Measurements from ENCODE around the gene NIPA2. TPM values are rescaled to one million over a fixed set of nuclear protein-coding genes. Genes with fewer than 3 reads are reported as not detected.

NIPA2 gene
- total RNA-seq, 1 donor from 2014 or later: 13.5 TPM

- no peak overlapping the region for H3K27ac ChIP-seq
- TF ChIP-seq, protein P1, sequence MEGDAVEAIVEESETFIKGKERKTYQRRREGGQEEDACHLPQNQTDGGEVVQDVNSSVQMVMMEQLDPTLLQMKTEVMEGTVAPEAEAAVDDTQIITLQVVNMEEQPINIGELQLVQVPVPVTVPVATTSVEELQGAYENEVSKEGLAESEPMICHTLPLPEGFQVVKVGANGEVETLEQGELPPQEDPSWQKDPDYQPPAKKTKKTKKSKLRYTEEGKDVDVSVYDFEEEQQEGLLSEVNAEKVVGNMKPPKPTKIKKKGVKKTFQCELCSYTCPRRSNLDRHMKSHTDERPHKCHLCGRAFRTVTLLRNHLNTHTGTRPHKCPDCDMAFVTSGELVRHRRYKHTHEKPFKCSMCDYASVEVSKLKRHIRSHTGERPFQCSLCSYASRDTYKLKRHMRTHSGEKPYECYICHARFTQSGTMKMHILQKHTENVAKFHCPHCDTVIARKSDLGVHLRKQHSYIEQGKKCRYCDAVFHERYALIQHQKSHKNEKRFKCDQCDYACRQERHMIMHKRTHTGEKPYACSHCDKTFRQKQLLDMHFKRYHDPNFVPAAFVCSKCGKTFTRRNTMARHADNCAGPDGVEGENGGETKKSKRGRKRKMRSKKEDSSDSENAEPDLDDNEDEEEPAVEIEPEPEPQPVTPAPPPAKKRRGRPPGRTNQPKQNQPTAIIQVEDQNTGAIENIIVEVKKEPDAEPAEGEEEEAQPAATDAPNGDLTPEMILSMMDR (IDR thresholded peaks at IDR 0.05): no peak
- intact Hi-C loops (cut with DNase I): no loop called here
- H3K4me1 ChIP-seq: no peaks in the 10 kb centered on the region
- no peaks in the 10 kb centered on the region for H3K27me3 ChIP-seq
- no peaks in the 10 kb centered on the region for H3K9me3 ChIP-seq
- no peak for DNase-seq (ENCODE audit: low spot score in 2 of 2)
- H3K36me3 ChIP-seq: peaks cover 73 to 90% of the 10 kb centered on the region in 2 donors
- H3K4me3 ChIP-seq: no peak overlapping the region
Measured at GRCh38 chr15:22868495-22868894, 30.0 kb downstream of the NIPA2 start.

DNA sequence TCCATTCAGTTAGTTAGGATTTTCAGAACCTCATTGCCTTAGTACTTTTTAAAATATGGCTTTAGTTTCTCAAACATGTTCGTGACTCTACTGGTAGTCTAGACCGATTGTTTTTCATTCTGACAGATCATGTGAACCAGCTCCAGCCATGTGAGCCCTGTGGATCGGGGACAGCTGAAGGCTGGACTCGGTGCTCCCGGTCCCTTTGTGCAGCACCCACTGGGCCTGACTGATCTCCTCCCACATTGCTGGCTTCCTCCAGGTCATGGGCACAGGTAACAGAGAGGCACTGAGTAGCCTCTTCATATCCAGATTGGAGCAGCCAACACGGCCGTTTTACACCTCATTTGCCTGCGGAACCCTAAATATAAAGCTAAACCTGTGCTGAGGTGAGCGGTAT lies 30.5 kb downstream of the NIPA2 start:
- H3K9me3 ChIP-seq: no peaks in the 10 kb centered on the region
- H3K27ac ChIP-seq: no peak overlapping the region
- intact Hi-C loops (cut with DNase I): no loop called here
- DNase-seq (ENCODE audit: low spot score in 2 of 2): no peak
- peaks cover 77 to 92% of the 10 kb centered on the region in 2 donors for H3K36me3 ChIP-seq
- TF ChIP-seq, protein P1 (IDR thresholded peaks at IDR 0.05): no peak
- no peaks in the 10 kb centered on the region for H3K27me3 ChIP-seq
- H3K4me3 ChIP-seq: no peak overlapping the region
- H3K4me1 ChIP-seq: no peaks in the 10 kb centered on the region

DNA sequence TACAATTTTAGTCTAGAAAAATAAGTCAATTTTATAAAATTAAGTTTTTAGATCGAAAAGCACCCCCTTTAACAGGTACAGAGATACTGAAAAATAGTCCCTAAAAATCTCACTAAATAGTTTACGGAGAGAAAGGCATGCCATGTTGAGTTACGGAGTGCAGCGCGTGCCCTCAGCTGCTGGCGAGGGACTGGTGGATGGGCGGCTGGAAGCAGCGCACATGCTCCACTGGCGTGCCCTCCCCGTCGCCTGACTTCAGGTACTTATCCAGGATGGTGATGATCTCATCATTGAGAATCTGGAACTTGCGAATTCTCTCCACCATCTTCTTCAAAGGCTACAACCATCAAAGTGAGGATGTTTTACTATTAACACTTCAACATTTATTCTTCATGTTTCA lies 31.4 kb downstream of the NIPA2 start:
- no peak overlapping the region for H3K4me3 ChIP-seq
- TF ChIP-seq, protein P1 (IDR thresholded peaks at IDR 0.05): no peak
- H3K9me3 ChIP-seq: no peaks in the 10 kb centered on the region
- DNase-seq (ENCODE audit: low spot score in 2 of 2): no peak
- H3K36me3 ChIP-seq: peaks cover 81 to 92% of the 10 kb centered on the region in 2 donors
- no peaks in the 10 kb centered on the region for H3K4me1 ChIP-seq
- intact Hi-C loops (cut with DNase I): no loop called here
- no peaks in the 10 kb centered on the region for H3K27me3 ChIP-seq
- no peak overlapping the region for H3K27ac ChIP-seq

DNA sequence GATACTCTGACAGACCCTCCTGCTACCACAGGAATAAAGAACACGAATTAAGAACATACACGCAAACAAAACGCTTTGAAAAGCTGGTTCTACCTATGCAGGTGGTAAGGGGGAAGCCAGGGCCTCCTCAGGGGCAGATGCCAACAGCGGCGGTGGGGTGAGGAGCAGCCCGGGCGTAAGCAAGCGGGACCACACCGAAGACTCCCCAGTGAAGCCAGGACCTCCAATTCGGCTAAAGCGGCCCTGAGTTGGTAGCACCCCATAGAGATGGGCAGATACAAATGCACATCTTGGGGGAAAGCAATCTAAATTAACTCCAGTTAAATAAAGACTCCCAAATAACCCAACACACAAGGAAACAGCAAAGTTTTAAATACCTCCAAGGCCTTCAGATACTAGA lies 32.4 kb downstream of the NIPA2 start:
- Histone ChIP-seq H3K36me3 (peaks cover 88 to 93% of the 10 kb centered on the region in 2 donors), H3K4me1 (no peaks in the 10 kb centered on the region), H3K9me3 (no peaks in the 10 kb centered on the region), H3K27ac (no peak overlapping the region), H3K4me3 (no peak overlapping the region), H3K27me3 (no peaks in the 10 kb centered on the region)
- intact Hi-C loops (cut with DNase I): no loop called here
- TF ChIP-seq, protein P1 (IDR thresholded peaks at IDR 0.05): no peak
- no peak for DNase-seq (ENCODE audit: low spot score in 2 of 2)

GRCh38 chr15:22871481-22872086 lies 33.1 kb downstream of the NIPA2 start:
- no peaks in the 10 kb centered on the region for H3K9me3 ChIP-seq
- intact Hi-C loops (cut with DNase I): no loop called here
- no peaks in the 10 kb centered on the region for H3K4me1 ChIP-seq
- peaks cover 89 to 93% of the 10 kb centered on the region in 2 donors for H3K36me3 ChIP-seq
- H3K4me3 ChIP-seq: no peak overlapping the region
- no peak for DNase-seq (ENCODE audit: low spot score in 2 of 2)
- TF ChIP-seq, protein P1 (IDR thresholded peaks at IDR 0.05): no peak
- no peaks in the 10 kb centered on the region for H3K27me3 ChIP-seq
- H3K27ac ChIP-seq: no peak overlapping the region

Data from ascending aorta (tissue), 2 donors.